Measurements from ENCODE around the gene SCRT2. TPM values are rescaled to one million over a fixed set of nuclear protein-coding genes. Genes with fewer than 3 reads are reported as not detected.
A peak's percentile ranks its signal among the peaks of the same experiment; 100 is the strongest.

SCRT2 gene
- total and polyA plus RNA-seq, 2 of the 8 experiments (the other 6 are each of a cell fraction or from before 2014, with no cell fraction given): 0.12 to 0.34 TPM

GRCh38 chr20:611843-612185 is 63.8 kb downstream of the SCRT2 start:
- Histone ChIP-seq H2BK12ac (ENCODE audit: low read depth, low read length) (no peak overlapping the region), H4K20me1 (replicated peaks in 1 of 2; ENCODE audit: control insufficient read depth in 1 of 2, insufficient read depth in 2 of 2, low read length in 2 of 2) (peaks cover 8 to 11% of the 10 kb centered on the region in 2 experiments), H3K36me3 (ENCODE audit: control insufficient read depth in 2 of 4, insufficient read depth in 4 of 4, low read length in 3 of 4) (no peaks in the 10 kb centered on the region; a peak in 1 of 8 replicates), H3K18ac (ENCODE audit: extremely low read depth, low read length) (no peak overlapping the region; the same call in 1 of the 2 replicates), H3K4me1 (replicated peaks in 1 of 4; ENCODE audit: control insufficient read depth in 3 of 4, insufficient read depth in 4 of 4, low read length in 3 of 4) (peaks cover 0 to 19% (median 13%) of the 10 kb centered on the region in 4 experiments; a peak in 6 of 7 replicates), H4K5ac (ENCODE audit: insufficient read length, low read depth, low read length) (no peak overlapping the region), H3K23ac (ENCODE audit: insufficient read length) (no peak overlapping the region), H3K14ac (ENCODE audit: insufficient read length) (no peak overlapping the region), H3K4me2 (ENCODE audit: insufficient read depth in 1 of 2, low read depth in 2 of 2, low read length in 2 of 2) (peak overlapping the region in 1 of 2 experiments; percentile 23; a peak in 2 of 4 replicates), H3K79me2 (ENCODE audit: control insufficient read depth in 1 of 2, insufficient read depth in 2 of 2, low read length in 2 of 2) (no peaks in the 10 kb centered on the region; a peak in 1 of 4 replicates), H3K79me1 (ENCODE audit: low read depth, low read length) (no peaks in the 10 kb centered on the region), H2BK5ac (ENCODE audit: low read depth, low read length) (no peak overlapping the region), H3K23me2 (ENCODE audit: low read depth, low read length) (peaks cover 5% of the 10 kb centered on the region; the same call in 1 of the 2 replicates), H3K27me3 (replicated peaks in 1 of 4; ENCODE audit: control insufficient read depth in 3 of 4, extremely low read depth in 1 of 4, insufficient read depth in 3 of 4, low read length in 3 of 4) (peaks cover 7 to 28% (median 26%) of the 10 kb centered on the region in 4 experiments), H2AFZ (ENCODE audit: low read length) (peak overlapping the region; percentile 59), H3K9me3 (ENCODE audit: insufficient read depth in 2 of 2, low read depth in 1 of 2, low read length in 1 of 2) (no peaks in the 10 kb centered on the region), H2BK15ac (ENCODE audit: low read length) (no peak overlapping the region), H3K4ac (replicated peaks; ENCODE audit: insufficient read length, low read depth, low read length) (no peak overlapping the region), H2BK20ac (ENCODE audit: low read length) (no peak overlapping the region), H2AK5ac (ENCODE audit: low read depth, low read length) (no peak overlapping the region), H3K27ac (ENCODE audit: low read depth, low read length) (no peak overlapping the region), H2BK120ac (replicated peaks; ENCODE audit: low read depth, low read length) (no peak overlapping the region), H3K56ac (replicated peaks; ENCODE audit: insufficient read length, low read depth, low read length) (no peak overlapping the region), H4K8ac (ENCODE audit: extremely low read depth, insufficient read depth, low read length) (no peak overlapping the region), H4K91ac (replicated peaks; ENCODE audit: insufficient read length, low read length) (no peak overlapping the region), H3K4me3 (ENCODE audit: extremely low read depth in 1 of 4, insufficient read depth in 2 of 4, low read depth in 3 of 4, low read length in 4 of 4) (no peak overlapping the region), H3K9ac (replicated peaks in 1 of 4; ENCODE audit: extremely low read depth in 1 of 4, low read depth in 3 of 4, low read length in 3 of 4) (no peak overlapping the region)
- FAIRE-seq (no peak), DNase-seq (ENCODE audit: low read depth in 1 of 2, low spot score in 2 of 2) (no peak)
- ChIA-PET POLR2A (ENCODE audit: partially characterized antibody) (interaction anchor here (1.0 to 1.8 kb wide), 5 partner anchors 9 to 69 kb away, joined by 3 to 9 read pairs (median 4); partner anchors contain the start of gene CSNK2A1), CTCF (ENCODE audit: partially characterized antibody) (interaction anchor here (0.7 to 3.7 kb wide), 12 partner anchors 8 to 117 kb away, joined by 3 to 14 read pairs (median 3); no protein-coding TSS in a partner anchor)
- WGBS, 2 experiments (ENCODE audit: extremely low coverage in 1 of 2, insufficient coverage in 1 of 2, insufficient read length in 1 of 2, insufficient replicate concordance in 2 of 2, low coverage in 1 of 2, low lambda C conversion rate in 2 of 2, missing lambda C conversion rate in 1 of 2): 89% methylated on average over 8 of the region's 8 CpGs; no CpG with 5 or more reads in 1 of the 2 experiments
- TF ChIP-seq FOSL1 (IDR thresholded peaks at IDR 0.05; ENCODE audit: insufficient read depth, low read depth, low read length): no peak
- TF ChIP-seq CBX8 (IDR thresholded peaks at IDR 0.05; ENCODE audit: borderline replicate concordance, low read depth, low read length): no peak
- no peak for TF ChIP-seq SAP30 (IDR thresholded peaks at IDR 0.05; ENCODE audit: insufficient read depth, insufficient replicate concordance, low read length)
- TF ChIP-seq RBBP5 (IDR thresholded peaks at IDR 0.05; ENCODE audit: borderline replicate concordance, low read depth, low read length): no peak
- TF ChIP-seq POU5F1 (IDR thresholded peaks at IDR 0.05; ENCODE audit: low read depth, low read length): no peak
- no peak for TF ChIP-seq NRF1 (IDR thresholded peaks at IDR 0.05; ENCODE audit: low read depth, low read length)
- no peak for TF ChIP-seq RAD21 (IDR thresholded peaks at IDR 0.05 in 1 of 2, conservative IDR thresholded peaks at IDR 0.05 in 1 of 2; ENCODE audit: low read depth in 2 of 2, low read length in 2 of 2)
- TF ChIP-seq SRF (IDR thresholded peaks at IDR 0.05; ENCODE audit: low read depth, low read length): no peak
- no peak for TF ChIP-seq CBX5 (IDR thresholded peaks at IDR 0.05; ENCODE audit: low read depth, low read length)
- TF ChIP-seq HDAC2 (IDR thresholded peaks at IDR 0.05; ENCODE audit: borderline replicate concordance in 1 of 2, low read depth in 2 of 2, low read length in 2 of 2): no peak
- TF ChIP-seq JUN (IDR thresholded peaks at IDR 0.05; ENCODE audit: low read depth, low read length): no peak
